GM21515 (cell line): ENCODE data around the gene FAM219A.
"Not testable (repeated sequence)": the region's sequence is repeated elsewhere in the genome, so short reads cannot be mapped to it uniquely, and the experiment has no call there.

Experiments used
- ATAC-seq: cut with Tn5 transposase; IDR thresholded peaks from one replicate; pipeline ENCODE4 v1.9.1; 2021; ENCODE audit not compliant: unreplicated experiment

The FAM219A gene

GRCh38 chr9:34446951-34447350, 11.4 kb downstream of the FAM219A start:
- no peak for ATAC-seq

DNA sequence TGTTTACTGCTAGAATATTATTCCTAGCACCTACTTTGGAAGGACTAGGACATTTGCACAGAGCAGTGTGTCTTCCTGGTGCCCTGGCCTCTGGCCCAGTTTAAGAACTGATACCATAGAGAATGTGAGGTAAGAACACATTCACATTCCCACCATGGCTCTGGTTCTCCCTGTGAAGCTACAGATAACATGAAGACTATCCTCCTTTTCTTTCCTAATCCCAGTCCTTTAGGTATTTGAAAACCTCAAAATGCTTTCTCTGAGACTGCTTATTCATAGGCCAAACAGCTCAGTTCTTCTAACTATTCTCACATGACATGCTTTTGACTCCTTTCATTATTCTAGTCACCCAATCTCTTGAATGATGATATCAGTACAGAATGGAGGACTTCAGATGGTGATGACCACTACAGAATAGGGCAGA, 11.9 kb downstream of the FAM219A start:
- no peak for ATAC-seq

DNA sequence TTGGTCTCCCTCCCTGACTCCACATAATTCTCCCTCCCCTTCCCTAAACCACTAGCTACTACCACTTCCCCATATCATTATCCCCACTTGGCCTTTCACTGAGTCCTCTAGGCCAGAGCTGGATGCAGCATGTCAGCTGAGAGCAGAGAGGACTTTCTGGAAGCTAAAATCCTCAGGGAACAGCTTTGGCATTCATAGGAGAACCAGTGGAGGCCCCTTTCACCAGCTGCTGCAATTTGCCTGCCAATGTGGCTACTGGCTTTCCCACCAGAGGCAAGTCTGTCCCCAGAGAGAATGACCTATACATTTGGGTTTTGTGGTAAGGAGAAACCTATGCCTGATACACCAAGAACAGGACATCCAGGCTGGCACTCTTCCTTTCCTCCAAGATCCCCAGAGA, 14.4 kb downstream of the FAM219A start:
- no peak for ATAC-seq

GRCh38 chr9:34443533-34443932, 14.8 kb downstream of the FAM219A start:
- no peak for ATAC-seq

- no peak for ATAC-seq
Observed at GRCh38 chr9:34442770-34443169, 15.6 kb downstream of the FAM219A start.

DNA sequence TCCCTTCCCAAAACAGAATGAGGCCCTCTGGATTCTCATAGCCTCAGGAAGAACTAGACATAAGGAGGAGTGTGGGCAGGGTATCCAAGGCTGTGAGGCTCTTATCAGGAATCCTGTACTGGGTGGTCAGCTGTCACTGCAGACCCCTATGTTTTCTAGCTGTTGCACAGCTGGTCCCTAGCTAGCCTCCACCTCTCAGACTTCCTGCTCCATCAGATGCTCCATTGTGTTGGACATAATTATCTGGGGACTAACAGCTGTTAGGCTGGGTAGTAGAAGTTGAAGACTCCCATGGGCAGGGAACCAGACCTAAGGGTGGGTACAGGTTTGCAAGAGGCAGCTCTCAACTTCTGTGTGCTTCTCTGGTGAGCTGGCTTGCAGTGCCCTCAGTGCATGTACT, 18.4 kb downstream of the FAM219A start:
- no peak for ATAC-seq

GRCh38 chr9:34438465-34438864, 19.9 kb downstream of the FAM219A start:
- ATAC-seq = not testable (repeated sequence)

- ATAC-seq = not testable (repeated sequence)
Observed at GRCh38 chr9:34437926-34438307, 20.5 kb downstream of the FAM219A start.

- no peak for ATAC-seq
Observed at GRCh38 chr9:34437006-34437925, 21.1 kb downstream of the FAM219A start.

DNA sequence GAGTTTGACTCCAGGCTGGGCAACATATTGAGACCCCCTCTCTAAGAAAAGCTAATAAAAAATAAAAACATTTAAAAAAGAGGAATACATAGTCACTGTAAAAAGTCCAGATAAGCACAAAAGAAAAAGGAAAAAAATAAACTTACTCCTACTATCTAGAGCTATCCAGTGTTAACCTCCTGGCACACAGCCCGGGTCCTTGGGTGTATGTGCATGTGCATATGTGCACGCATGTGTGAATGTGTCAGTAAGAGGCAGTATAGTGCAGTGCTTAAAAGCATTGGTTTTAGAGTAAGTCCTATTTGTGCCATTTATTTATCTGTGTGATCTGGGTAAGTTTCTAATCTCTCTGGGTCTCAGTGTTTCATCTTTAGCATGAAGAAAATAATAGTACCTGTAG, 26.7 kb downstream of the FAM219A start:
- no peak for ATAC-seq

DNA sequence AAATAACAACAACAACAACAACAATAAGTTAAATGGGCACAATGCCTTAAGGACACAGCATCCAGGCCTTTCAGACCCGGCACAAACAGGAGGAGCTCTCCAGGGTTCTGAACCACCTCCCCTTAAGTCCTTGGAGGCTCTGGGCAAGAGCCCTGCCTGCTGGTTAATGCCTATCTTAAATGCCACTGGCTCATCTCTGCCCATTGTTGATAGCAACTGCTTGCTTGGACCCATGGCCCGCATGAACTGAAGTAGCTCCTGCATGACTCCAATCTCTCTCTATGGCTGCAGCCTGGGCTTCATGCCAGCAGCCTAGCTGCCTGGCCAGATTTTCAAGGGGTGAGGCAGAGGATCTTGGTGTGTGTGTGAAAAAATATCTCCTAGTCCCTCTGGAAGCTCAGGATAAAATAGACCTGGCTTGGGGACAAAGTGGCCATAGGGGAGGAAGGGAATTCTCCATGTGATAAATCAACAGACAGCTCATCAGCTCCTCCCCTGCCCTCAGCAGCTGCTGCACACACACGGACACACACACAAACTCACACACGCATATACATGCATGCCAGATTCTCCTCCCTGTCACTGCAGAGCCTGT, 27.4 kb downstream of the FAM219A start:
- no peak for ATAC-seq

DNA sequence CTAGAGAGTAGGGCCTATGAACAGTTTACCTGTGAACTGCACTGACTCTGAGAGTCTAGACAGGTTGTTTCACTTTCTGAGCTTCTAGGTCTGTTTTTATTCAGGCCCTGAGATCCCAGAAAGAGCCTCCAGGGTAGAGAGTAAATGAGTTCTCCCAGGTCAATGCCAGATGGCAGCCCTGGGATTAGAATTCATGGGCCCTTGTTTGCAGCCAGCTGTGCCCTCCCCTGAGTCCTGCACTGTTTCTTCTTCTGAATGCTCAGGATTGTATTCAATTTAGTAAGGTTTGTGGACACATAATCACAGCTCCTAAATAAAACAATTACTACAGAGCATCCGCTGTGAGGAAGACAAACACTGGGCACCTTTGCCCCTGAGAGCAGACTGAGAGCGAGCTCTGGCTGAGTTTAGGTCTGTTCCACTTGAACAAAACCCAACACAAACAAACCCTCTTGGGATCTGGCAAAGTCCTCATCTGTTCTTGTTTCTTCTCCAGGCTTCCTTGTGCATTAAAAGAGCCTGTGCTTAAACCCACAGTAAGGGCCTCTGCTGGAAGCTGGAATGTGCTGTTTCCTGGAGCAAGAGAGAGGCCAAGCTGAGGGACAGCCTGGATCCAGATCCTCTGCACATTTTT, 29.9 kb downstream of the FAM219A start:
- no peak for ATAC-seq

GRCh38 chr9:34426347-34427074, 31.9 kb downstream of the FAM219A start:
- no peak for ATAC-seq

DNA sequence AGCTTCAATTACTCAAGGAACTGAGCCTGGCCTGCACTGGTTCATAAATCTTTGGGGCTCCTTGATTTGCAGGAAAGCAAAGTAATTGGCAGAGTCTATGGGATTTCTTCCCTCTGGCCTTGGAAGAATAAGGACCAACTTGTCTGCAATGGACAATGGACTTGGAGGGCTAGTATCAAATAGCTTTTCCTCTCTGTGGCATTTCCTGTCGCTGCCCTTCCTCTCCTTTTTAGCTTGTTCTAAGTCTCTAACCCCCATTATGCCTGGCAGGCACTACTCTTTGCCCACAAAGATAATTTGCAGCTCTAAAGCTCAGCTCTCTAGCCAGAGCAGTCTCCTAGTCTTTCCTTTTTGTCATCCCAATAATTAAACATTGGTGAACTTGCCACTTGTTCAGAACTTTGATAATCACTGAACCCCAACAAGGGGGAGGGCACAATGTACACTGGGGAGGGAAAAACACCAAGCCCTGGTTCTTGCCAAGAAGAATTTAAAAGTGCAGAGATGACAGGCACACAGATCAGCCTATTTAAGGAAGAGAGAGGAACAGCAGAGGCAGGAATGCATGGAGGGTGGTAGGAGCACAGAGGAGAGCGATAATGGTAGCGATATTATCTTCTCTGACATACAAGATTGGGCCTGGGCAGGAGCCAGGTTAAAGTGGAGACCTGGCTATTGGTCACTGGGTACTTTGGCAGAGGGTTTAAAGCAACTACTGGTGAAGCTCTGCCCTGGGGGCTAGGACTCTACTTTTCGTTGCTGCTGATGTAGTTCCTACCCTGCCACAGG, 38.5 kb downstream of the FAM219A start:
- no peak for ATAC-seq

- ATAC-seq = no peak
Observed at GRCh38 chr9:34417734-34418133, 40.6 kb downstream of the FAM219A start.

GRCh38 chr9:34413231-34413852, 45.0 kb downstream of the FAM219A start:
- ATAC-seq = no peak

- ATAC-seq = no peak
Observed at GRCh38 chr9:34412336-34412735, 46.0 kb downstream of the FAM219A start.

- ATAC-seq = no peak
Observed at GRCh38 chr9:34409154-34409553, 49.2 kb downstream of the FAM219A start.

DNA sequence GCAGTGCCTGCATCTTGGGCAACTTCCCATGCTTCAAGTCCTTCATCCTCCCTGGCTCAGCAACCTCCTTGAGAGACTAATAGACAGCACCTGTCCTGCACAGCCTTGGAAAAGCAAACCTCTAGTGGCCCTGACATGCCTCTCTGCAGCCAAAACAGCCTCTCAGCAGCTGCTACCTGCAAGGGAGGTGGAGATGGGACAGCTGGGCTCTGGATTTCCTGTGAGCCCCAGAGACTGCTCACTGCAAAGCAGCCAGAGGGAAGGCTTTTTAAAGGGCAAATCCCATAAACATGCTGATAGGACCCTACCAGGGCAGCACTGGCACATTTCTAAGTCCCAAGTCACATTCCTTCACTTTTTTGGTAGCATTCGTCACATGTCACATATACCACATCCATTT, 50.2 kb downstream of the FAM219A start:
- no peak for ATAC-seq

GRCh38 chr9:34406219-34406618, 52.2 kb downstream of the FAM219A start:
- no peak for ATAC-seq
